Stimulated activated CD8-positive, alpha-beta memory T cell treated with anti-CD3 and anti-CD28 coated beads, Interleukin-15, amount 100 ng/mL, for 48 hours (primary cell): ENCODE data around the gene CROCC2.
A peak's percentile ranks its signal among the peaks of the same experiment; 100 is the strongest.

Experiments used
- DNase-seq, 2 donors: peaks; one replicate each; pipeline ENCODE4 v3.0.0-alpha.2; 2020; ENCODE audit warnings: low read depth in 2 of 2

The CROCC2 gene

GRCh38 chr2:240905176-240905781, 857 bp upstream of the CROCC2 start:
- no peak for DNase-seq

GRCh38 chr2:240906911-240907590, 915 bp downstream of the CROCC2 start:
- no peak for DNase-seq

- DNase-seq, result no peak
Measured at GRCh38 chr2:240909216-240909974, 3.3 kb downstream of the CROCC2 start.

- no peak for DNase-seq
Measured at GRCh38 chr2:240911641-240912265, 5.6 kb downstream of the CROCC2 start.

GRCh38 chr2:240912878-240913809, 7.0 kb downstream of the CROCC2 start:
- DNase-seq, result no peak

GRCh38 chr2:240913810-240914644, 7.9 kb downstream of the CROCC2 start:
- DNase-seq, result peak; percentile 28 to 41

GRCh38 chr2:240914645-240915525, 8.7 kb downstream of the CROCC2 start:
- no peak for DNase-seq

- no peak for DNase-seq
Measured at GRCh38 chr2:240915526-240916341, 9.6 kb downstream of the CROCC2 start.

- no peak for DNase-seq
Measured at GRCh38 chr2:240916571-240917008, 10.5 kb downstream of the CROCC2 start.

GRCh38 chr2:240917009-240917683, 11.0 kb downstream of the CROCC2 start:
- DNase-seq, result no peak

GRCh38 chr2:240917684-240918257, 11.6 kb downstream of the CROCC2 start:
- no peak for DNase-seq

- no peak for DNase-seq
Measured at GRCh38 chr2:240918258-240919091, 12.3 kb downstream of the CROCC2 start.

- no peak for DNase-seq
Measured at GRCh38 chr2:240919161-240919781, 13.1 kb downstream of the CROCC2 start.

- DNase-seq, result no peak
Measured at GRCh38 chr2:240919786-240920782, 13.9 kb downstream of the CROCC2 start.

GRCh38 chr2:240920783-240921231, 14.7 kb downstream of the CROCC2 start:
- no peak for DNase-seq
